CD4-positive, alpha-beta T cell (primary cell): ENCODE results near the gene USF2. TPM values are rescaled to one million over a fixed set of nuclear protein-coding genes. Genes with fewer than 3 reads are reported as not detected.

Experiments used
- ATAC-seq: fragments of 200-7000 bp; cut with Tn5 transposase; one replicate; pipeline ENCODE4 v1.10.0; 2022; ENCODE audit warnings: mild to moderate bottlenecking; ENCODE audit not compliant: poor library complexity
- CTCF ChIA-PET: fragments of 350-600 bp; sonication (Branson Sonifier 250); formaldehyde crosslinking; loops from one replicate; lab custom pipeline; 2021; ENCODE audit warnings: antibody characterized with exemption, inconsistent platforms; lab: Charles Lee
- POLR2A ChIA-PET: fragments of 350-600 bp; sonication (Branson Sonifier 250); formaldehyde crosslinking; loops from one replicate; lab custom pipeline; 2021; ENCODE audit warnings: antibody characterized with exemption, inconsistent platforms; lab: Charles Lee
- DNase-seq, 14 experiments: peaks; one replicate each; pipeline ENCODE4 v3.0.0-alpha.2; 2013 to 2020; ENCODE audit warnings: mixed read lengths in 2 of 14
- H3K27ac ChIP-seq, 2 donors: one replicate each; pipeline versions ENCODE4 v1.5.1 to v1.7.0; 2013; ENCODE audit warnings: low read length in 2 of 2, low read depth in 1 of 2, mild to moderate bottlenecking in 1 of 2
- H3K27me3 ChIP-seq, 2 experiments: 1 replicate in 1 of 2; 2 replicates in 1 of 2; pipeline versions ENCODE4 v1.6.1 to v1.7.0; 2013; ENCODE audit warnings: low read length in 2 of 2, control low read depth in 1 of 2, mild to moderate bottlenecking in 1 of 2, moderate library complexity in 1 of 2; ENCODE audit not compliant: insufficient read depth in 2 of 2, control insufficient read depth in 1 of 2
- H3K36me3 ChIP-seq: one replicate; pipeline ENCODE4 v1.6.1; 2013; ENCODE audit warnings: low read length, control low read depth; ENCODE audit not compliant: insufficient read depth
- H3K4me1 ChIP-seq: one replicate; pipeline ENCODE4 v1.6.1; 2013; ENCODE audit warnings: low read length, control low read depth; ENCODE audit not compliant: insufficient read depth
- H3K4me3 ChIP-seq: one replicate; pipeline ENCODE4 v1.5.1; 2013; ENCODE audit warnings: mild to moderate bottlenecking, low read length, moderate library complexity
- H3K9me3 ChIP-seq, 2 experiments: 1 replicate in 1 of 2; 2 replicates in 1 of 2; pipeline versions ENCODE4 v1.6.1 to v1.7.0; 2013; ENCODE audit warnings: low read length in 2 of 2, mild to moderate bottlenecking in 2 of 2, control low read depth in 1 of 2, moderate library complexity in 1 of 2; ENCODE audit not compliant: control insufficient read depth in 1 of 2, insufficient read depth in 1 of 2
- H3K27ac Mint-ChIP-seq: one replicate; pipeline ENCODE4 v1.8.0; 2020; ENCODE audit warnings: mixed read lengths
- H3K27me3 Mint-ChIP-seq: one replicate; pipeline ENCODE4 v1.8.0; 2021; ENCODE audit warnings: mixed read lengths
- H3K36me3 Mint-ChIP-seq: one replicate; pipeline ENCODE4 v1.8.0; 2021; ENCODE audit warnings: low read depth, mixed read lengths
- H3K4me1 Mint-ChIP-seq: one replicate; pipeline ENCODE4 v1.8.0; 2021; ENCODE audit warnings: low read depth, mixed read lengths
- H3K4me3 Mint-ChIP-seq: one replicate; pipeline ENCODE4 v1.8.0; 2020; ENCODE audit warnings: mild to moderate bottlenecking, mixed read lengths
- H3K9me3 Mint-ChIP-seq: one replicate; pipeline ENCODE4 v1.8.0; 2020; ENCODE audit warnings: mixed read lengths
- intact Hi-C, 2 experiments: fragments of 100-400 bp; cut with DNase I in 1 of 2; cut with micrococcal nuclease in 1 of 2; formaldehyde crosslinking; loops; one replicate each; pipeline versions ENCODE4 v1.15.1 to v1.9.0; 2023 to 2025; cut with DNase I, micrococcal nuclease
- total RNA-seq, 174 experiments: library from RNA in 2 of 174; stranded (reverse) in 2 of 174; gene quantifications; one replicate each; pipeline ENCODE4 v1.2.3 and lab custom pipeline; 2021 to 2026
- TF ChIP-seq, protein P1 (sequence below): fragments of 200-600 bp; IDR thresholded peaks from one replicate; pipeline ENCODE4 v1.8.0; 2022; ENCODE audit warnings: antibody characterized with exemption, mild to moderate bottlenecking

Gene USF2
- total RNA-seq, 2 experiments from 2014 or later, result 335 to 344 TPM

DNA sequence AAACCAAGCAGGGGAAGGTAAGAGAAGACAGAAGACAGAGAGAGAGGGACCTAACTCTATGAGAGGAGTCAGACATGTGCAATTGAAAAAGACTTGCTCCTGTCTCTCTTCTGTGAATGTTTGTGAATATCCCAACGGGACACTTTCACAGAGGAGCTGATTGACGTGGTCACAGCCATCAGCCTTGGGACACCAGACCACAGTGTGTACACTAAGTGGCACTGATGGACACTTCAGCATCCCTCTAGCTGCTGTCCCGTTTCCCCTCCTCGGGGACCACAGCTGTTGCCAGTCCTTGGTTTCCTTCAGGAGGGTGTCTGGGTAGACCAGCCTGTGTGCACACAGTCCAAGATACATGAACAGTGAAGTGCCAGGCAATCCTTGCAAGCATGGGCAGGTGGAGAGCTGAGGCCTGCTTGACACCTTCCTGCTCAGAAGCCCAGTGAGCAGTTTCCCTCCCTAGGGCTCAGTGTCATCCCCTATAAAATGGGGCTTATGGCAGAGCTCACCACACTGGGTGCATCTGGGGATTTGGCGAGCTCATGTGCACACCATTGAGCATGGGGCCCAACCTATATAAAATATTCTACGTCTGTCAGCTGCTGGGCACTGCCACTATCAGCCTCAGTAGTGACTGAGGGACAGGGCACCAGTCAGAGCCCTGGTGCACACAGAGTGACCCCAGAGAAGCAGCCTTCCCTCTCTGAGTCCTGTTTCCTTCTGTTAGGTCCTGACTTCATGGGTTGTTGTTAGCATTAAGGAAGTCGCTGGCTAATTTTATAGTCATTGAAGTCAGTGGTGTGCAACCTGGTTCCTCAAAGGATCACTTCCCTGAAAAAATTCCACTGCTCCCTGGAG is 4.3 kb upstream of the USF2 start:
- H3K4me3 ChIP-seq, result no peak overlapping the region
- intact Hi-C loops, result loop anchor here (5.0 to 10.0 kb wide), 4 partner anchors 47 to 450 kb away; partner anchors contain the start of genes FXYD7 (in 1 of the 2) and KMT2B (in 1 of the 2)
- no peak overlapping the region for H3K27ac ChIP-seq
- H3K27me3 ChIP-seq, result no peaks in the 10 kb centered on the region
- Mint-ChIP-seq H3K27ac (peak overlapping the region; percentile 92), H3K27me3 (no peaks in the 10 kb centered on the region), H3K9me3 (no peaks in the 10 kb centered on the region), H3K4me3 (peak overlapping the region; percentile 87), H3K4me1 (peaks cover 20% of the 10 kb centered on the region), H3K36me3 (peaks cover 31% of the 10 kb centered on the region)
- DNase-seq (peak in 1 of 14 experiments; percentile 31), ATAC-seq (no peak)
- no peaks in the 10 kb centered on the region for H3K9me3 ChIP-seq
- ChIA-PET CTCF (interaction anchor here (1.2 kb wide), 1 partner anchor 102 kb away, joined by 3 read pairs; no protein-coding TSS in a partner anchor), POLR2A (interaction anchor here (1.3 to 3.5 kb wide), 6 partner anchors 24 to 195 kb away, joined by 3 to 15 read pairs (median 4); partner anchors contain the start of gene FXYD5)
- peaks cover 33% of the 10 kb centered on the region for H3K4me1 ChIP-seq
- peaks cover 14% of the 10 kb centered on the region for H3K36me3 ChIP-seq
- TF ChIP-seq, protein P1, sequence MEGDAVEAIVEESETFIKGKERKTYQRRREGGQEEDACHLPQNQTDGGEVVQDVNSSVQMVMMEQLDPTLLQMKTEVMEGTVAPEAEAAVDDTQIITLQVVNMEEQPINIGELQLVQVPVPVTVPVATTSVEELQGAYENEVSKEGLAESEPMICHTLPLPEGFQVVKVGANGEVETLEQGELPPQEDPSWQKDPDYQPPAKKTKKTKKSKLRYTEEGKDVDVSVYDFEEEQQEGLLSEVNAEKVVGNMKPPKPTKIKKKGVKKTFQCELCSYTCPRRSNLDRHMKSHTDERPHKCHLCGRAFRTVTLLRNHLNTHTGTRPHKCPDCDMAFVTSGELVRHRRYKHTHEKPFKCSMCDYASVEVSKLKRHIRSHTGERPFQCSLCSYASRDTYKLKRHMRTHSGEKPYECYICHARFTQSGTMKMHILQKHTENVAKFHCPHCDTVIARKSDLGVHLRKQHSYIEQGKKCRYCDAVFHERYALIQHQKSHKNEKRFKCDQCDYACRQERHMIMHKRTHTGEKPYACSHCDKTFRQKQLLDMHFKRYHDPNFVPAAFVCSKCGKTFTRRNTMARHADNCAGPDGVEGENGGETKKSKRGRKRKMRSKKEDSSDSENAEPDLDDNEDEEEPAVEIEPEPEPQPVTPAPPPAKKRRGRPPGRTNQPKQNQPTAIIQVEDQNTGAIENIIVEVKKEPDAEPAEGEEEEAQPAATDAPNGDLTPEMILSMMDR, result no peak

DNA sequence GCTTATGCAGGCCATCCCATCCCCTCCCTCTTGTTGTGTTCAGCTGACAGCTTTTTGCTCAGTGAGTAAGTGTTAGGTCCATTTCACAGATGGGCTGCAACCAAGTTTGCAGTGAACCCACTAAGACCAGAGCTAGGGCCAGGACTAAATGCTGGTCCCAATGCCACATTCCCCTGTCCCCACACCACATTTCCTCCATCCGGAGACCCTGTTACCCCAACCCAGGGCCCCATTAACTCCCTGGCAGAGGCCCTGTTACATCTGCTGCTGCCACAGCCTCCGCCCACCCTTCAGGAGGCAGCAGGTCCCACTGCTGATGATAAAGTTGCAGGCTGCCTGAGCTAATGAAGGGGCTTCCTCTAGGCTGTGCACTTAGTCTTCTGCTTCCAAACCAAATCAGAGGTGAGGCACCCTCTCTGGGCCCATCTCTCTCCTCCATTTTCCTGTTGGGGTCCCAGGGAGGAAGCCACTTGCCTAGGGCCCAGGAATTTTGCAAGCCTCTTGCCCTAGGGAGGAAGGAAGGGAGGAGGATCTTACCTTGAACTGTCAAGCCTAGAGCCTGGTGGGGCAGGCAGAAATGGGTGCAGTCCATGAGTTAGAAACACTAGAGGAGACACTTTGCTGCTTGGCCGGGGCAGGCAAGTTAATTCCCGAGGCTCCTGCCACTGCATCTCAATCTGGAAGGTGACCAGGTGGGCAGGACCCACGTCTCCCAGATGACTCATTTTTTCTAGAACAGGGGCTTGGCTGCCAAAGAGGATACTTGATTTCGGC is 3.4 kb upstream of the USF2 start:
- intact Hi-C loops, result loop anchor here (5.0 to 10.0 kb wide), 4 partner anchors 48 to 449 kb away; partner anchors contain the start of genes FXYD7 (in 1 of the 2) and KMT2B (in 1 of the 2)
- Histone ChIP-seq H3K27ac (no peak overlapping the region), H3K27me3 (no peaks in the 10 kb centered on the region), H3K36me3 (peaks cover 14% of the 10 kb centered on the region), H3K4me3 (no peak overlapping the region), H3K9me3 (no peaks in the 10 kb centered on the region), H3K4me1 (peaks cover 40% of the 10 kb centered on the region)
- Mint-ChIP-seq H3K27ac (peak overlapping the region; percentile 92), H3K36me3 (peaks cover 31% of the 10 kb centered on the region), H3K4me1 (peaks cover 20% of the 10 kb centered on the region), H3K4me3 (peak overlapping the region; percentile 87), H3K9me3 (no peaks in the 10 kb centered on the region), H3K27me3 (no peaks in the 10 kb centered on the region)
- TF ChIP-seq, protein P1, result no peak
- ChIA-PET CTCF (interaction anchor here (1.2 kb wide), 1 partner anchor 103 kb away, joined by 3 read pairs; no protein-coding TSS in a partner anchor), POLR2A (interaction anchor here (1.3 to 3.5 kb wide), 6 partner anchors 25 to 112 kb away, joined by 3 to 15 read pairs (median 4); partner anchors contain the start of gene FXYD5)
- DNase-seq (peak in 1 of 14 experiments; percentile 32), ATAC-seq (no peak)
